IMR-90 (cell line): Measurements from ENCODE around the gene DSE. TPM values are rescaled to one million over a fixed set of nuclear protein-coding genes. Genes with fewer than 3 reads are reported as not detected.

ENCODE experiments used
- ATAC-seq: fragments of 200-7000 bp; cut with Tn5 transposase; 2 replicates; pipeline ENCODE4 v1.9.1; 2020; ENCODE audit warnings: low read depth, mild to moderate bottlenecking, moderate library complexity
- BruUV-seq: library from RNA; stranded (reverse); fragments of 400-500 nt; replicated peaks from 2 replicates; lab custom pipeline; 2021; lab: Mats Ljungman, UMichigan
- CTCF ChIA-PET: fragments of 300-600 bp; formaldehyde crosslinking; extraction: SDS; loops from one replicate; lab custom pipeline; 2021; ENCODE audit warnings: antibody characterized with exemption; lab: Yijun Ruan, JAX
- POLR2A ChIA-PET: fragments of 300-600 bp; sonication (Branson Sonifier 250); formaldehyde crosslinking; loops from one replicate; lab custom pipeline; 2022; ENCODE audit warnings: antibody characterized with exemption; ENCODE audit not compliant: unreplicated experiment; lab: Charles Lee
- DNase-seq: peaks from one replicate; pipeline ENCODE4 v3.0.0; 2013
- H2AFZ ChIP-seq: replicated peaks from 2 replicates; pipeline ENCODE3; 2013; ENCODE audit warnings: low read length, mild to moderate bottlenecking; ENCODE audit not compliant: poor library complexity
- H2AK5ac ChIP-seq: 2 replicates; pipeline ENCODE4 v1.6.1; 2013; ENCODE audit warnings: low read depth, low read length, inconsistent platforms
- H2AK9ac ChIP-seq: replicated peaks from 2 replicates; pipeline ENCODE3; 2013; ENCODE audit warnings: mild to moderate bottlenecking, low read depth, low read length, moderate library complexity; ENCODE audit not compliant: poor library complexity
- H2BK120ac ChIP-seq: 2 replicates; pipeline ENCODE4 v1.6.1; 2013; ENCODE audit warnings: low read depth, low read length, inconsistent platforms
- H2BK15ac ChIP-seq: 3 replicates; pipeline ENCODE4 v1.6.1; 2013; ENCODE audit warnings: low read depth, low read length, inconsistent platforms
- H2BK20ac ChIP-seq: 2 replicates; pipeline ENCODE4 v1.6.1; 2013; ENCODE audit warnings: low read depth, mild to moderate bottlenecking, inconsistent platforms, low read length, moderate library complexity
- H2BK5ac ChIP-seq: 2 replicates; pipeline ENCODE4 v1.6.1; 2013; ENCODE audit warnings: mild to moderate bottlenecking, low read depth, low read length, inconsistent platforms; ENCODE audit not compliant: poor library complexity, severe bottlenecking
- H3K14ac ChIP-seq: replicated peaks from 2 replicates; pipeline ENCODE4 v1.6.1; 2013; ENCODE audit warnings: low read depth, low read length, inconsistent platforms
- H3K18ac ChIP-seq: 2 replicates; pipeline ENCODE4 v1.6.1; 2013; ENCODE audit warnings: low read depth, low read length, control low read depth
- H3K23ac ChIP-seq: 2 replicates; pipeline ENCODE4 v1.6.1; 2013; ENCODE audit warnings: low read depth, low read length, inconsistent platforms
- H3K27ac ChIP-seq: 2 replicates; pipeline ENCODE4 v1.5.1; 2013; ENCODE audit warnings: mild to moderate bottlenecking, control low read depth, low read length; ENCODE audit not compliant: insufficient read depth
- H3K27me3 ChIP-seq: 2 replicates; pipeline ENCODE4 v1.6.1; 2013; ENCODE audit warnings: low read length; ENCODE audit not compliant: control insufficient read depth, insufficient read depth
- H3K36me3 ChIP-seq: 2 replicates; pipeline ENCODE4 v1.6.1; 2013; ENCODE audit warnings: low read length, mixed read lengths; ENCODE audit not compliant: control insufficient read depth, insufficient read depth
- H3K4ac ChIP-seq: 2 replicates; pipeline ENCODE4 v1.6.1; 2013; ENCODE audit warnings: low read depth, low read length, inconsistent platforms
- H3K4me1 ChIP-seq: 2 replicates; pipeline ENCODE4 v1.6.1; 2013; ENCODE audit warnings: low read length, mixed read lengths; ENCODE audit not compliant: control insufficient read depth, insufficient read depth
- H3K4me2 ChIP-seq: 2 replicates; pipeline ENCODE4 v1.6.1; 2013; ENCODE audit warnings: low read depth, mild to moderate bottlenecking, control low read depth, low read length, moderate library complexity
- H3K4me3 ChIP-seq: 2 replicates; pipeline ENCODE4 v1.5.1; 2013; ENCODE audit warnings: low read depth, mild to moderate bottlenecking, control low read depth, low read length, moderate library complexity; ENCODE audit not compliant: insufficient read depth
- H3K56ac ChIP-seq: 2 replicates; pipeline ENCODE4 v1.6.1; 2013; ENCODE audit warnings: low read length, inconsistent platforms; ENCODE audit not compliant: insufficient read depth; ENCODE audit errors: extremely low read depth
- H3K79me1 ChIP-seq, 2 experiments: 2 replicates each; pipeline ENCODE4 v1.6.1; 2013; ENCODE audit warnings: low read length in 2 of 2, inconsistent platforms in 1 of 2, low read depth in 1 of 2
- H3K9ac ChIP-seq: 2 replicates; pipeline ENCODE4 v1.6.1; 2013; ENCODE audit warnings: low read depth, low read length, control low read depth
- H3K9me1 ChIP-seq: 2 replicates; pipeline ENCODE4 v1.6.1; 2013; ENCODE audit warnings: low read length, inconsistent platforms; ENCODE audit not compliant: insufficient read depth
- H3K9me3 ChIP-seq: 2 replicates; pipeline ENCODE4 v1.6.1; 2013; ENCODE audit warnings: low read length; ENCODE audit not compliant: control insufficient read depth, insufficient read depth
- H4K20me1 ChIP-seq: 2 replicates; pipeline ENCODE4 v1.6.1; 2013; ENCODE audit warnings: low read length, inconsistent platforms; ENCODE audit not compliant: insufficient read depth
- H4K5ac ChIP-seq: 2 replicates; pipeline ENCODE4 v1.6.1; 2013; ENCODE audit warnings: mild to moderate bottlenecking, low read depth, low read length, control low read depth
- H4K8ac ChIP-seq, 2 experiments: 2 replicates each; pipeline ENCODE4 v1.6.1; 2013; ENCODE audit warnings: low read depth in 2 of 2, low read length in 2 of 2, control low read depth in 1 of 2, inconsistent platforms in 1 of 2
- H4K91ac ChIP-seq: 2 replicates; pipeline ENCODE4 v1.6.1; 2013; ENCODE audit warnings: low read depth, low read length, inconsistent platforms; ENCODE audit not compliant: insufficient read depth
- BHLHE40 ChIP-seq: fragments of 150-350 bp; IDR thresholded peaks from 2 replicates; pipeline ENCODE4 v1.6.1; 2016; ENCODE audit warnings: mild to moderate bottlenecking, low read depth, low read length
- CEBPB ChIP-seq: IDR thresholded peaks from 2 replicates; pipeline ENCODE4 v1.6.1; 2012; ENCODE audit warnings: low read depth, low read length, improper control_type of control experiment
- CHD1 ChIP-seq: IDR thresholded peaks from 2 replicates; pipeline ENCODE4 v1.6.1; 2012; ENCODE audit warnings: low read depth, low read length, improper control_type of control experiment
- ELK1 ChIP-seq: fragments of 150-350 bp; IDR thresholded peaks from 2 replicates; pipeline ENCODE4 v1.6.1; 2016; ENCODE audit warnings: low read depth, mild to moderate bottlenecking, low read length, moderate library complexity, borderline replicate concordance
- MAZ ChIP-seq: IDR thresholded peaks from 2 replicates; pipeline ENCODE4 v1.6.1; 2012; ENCODE audit warnings: low read depth, mild to moderate bottlenecking, low read length, improper control_type of control experiment, moderate library complexity, borderline replicate concordance
- MXI1 ChIP-seq: IDR thresholded peaks from 2 replicates; pipeline ENCODE4 v1.6.1; 2012; ENCODE audit warnings: low read depth, mild to moderate bottlenecking, low read length, moderate library complexity, borderline replicate concordance
- NFE2L2 ChIP-seq: fragments of 150-350 bp; IDR thresholded peaks from 2 replicates; pipeline ENCODE4 v1.6.1; 2016; ENCODE audit warnings: low read depth, mild to moderate bottlenecking, low read length
- POLR2A ChIP-seq: IDR thresholded peaks from 2 replicates; pipeline ENCODE4 v1.6.1; 2012; ENCODE audit warnings: mild to moderate bottlenecking, low read depth, low read length
- RAD21 ChIP-seq: IDR thresholded peaks from 2 replicates; pipeline ENCODE4 v1.6.1; 2012; ENCODE audit warnings: low read length, improper control_type of control experiment
- RCOR1 ChIP-seq: IDR thresholded peaks from 2 replicates; pipeline ENCODE4 v1.6.1; 2012; ENCODE audit warnings: mild to moderate bottlenecking, low read length, improper control_type of control experiment; ENCODE audit not compliant: insufficient replicate concordance
- RFX5 ChIP-seq: IDR thresholded peaks from 2 replicates; pipeline ENCODE4 v1.8.0; 2012; ENCODE audit warnings: low read depth, mild to moderate bottlenecking, low read length, moderate library complexity
- SMC3 ChIP-seq: fragments of 150-350 bp; IDR thresholded peaks from 2 replicates; pipeline ENCODE4 v1.6.1; 2016; ENCODE audit warnings: low read depth, mild to moderate bottlenecking, antibody characterized with exemption, low read length, moderate library complexity
- USF2 ChIP-seq: fragments of 150-350 bp; IDR thresholded peaks from 2 replicates; pipeline ENCODE4 v1.6.1; 2017; ENCODE audit warnings: mild to moderate bottlenecking, antibody characterized with exemption, low read length, low read depth
- dilution Hi-C: fragments of 300-500 bp; cut with HindIII; formaldehyde crosslinking; loops from one replicate; pipeline ENCODE4 v1.14.3; 2018; ENCODE audit warnings: low sequenced_read_pairs; ENCODE audit not compliant: unreplicated experiment
- in situ Hi-C: fragments of 300-500 bp; cut with MboI; formaldehyde crosslinking; loops from 3 replicates; pipeline ENCODE4 v1.14.3; 2019; ENCODE audit warnings: low sequenced_read_pairs, inconsistent platforms, mixed read lengths
- intact Hi-C: fragments of 100-400 bp; cut with micrococcal nuclease; formaldehyde crosslinking; loops from 2 replicates; pipeline ENCODE4 v1.10.0; 2022
- polyA plus RNA-seq, 3 experiments: library from polyadenylated mRNA; depleted of rRNA; stranded (reverse); fragments of >200 nt; gene quantifications; 2 replicates each; pipeline ENCODE4 v1.2.3, GENCODE V29; 2012; ENCODE audit warnings: low replicate concordance in 1 of 3
- total RNA-seq: library from RNA; depleted of rRNA; stranded (reverse); fragments of >200 nt; gene quantifications from 2 replicates; pipeline ENCODE4 v1.2.3, GENCODE V29; 2012
- TF ChIP-seq, protein P1 (sequence below): conservative IDR thresholded peaks from 2 replicates; pipeline ENCODE4 v1.5.1; 2012; ENCODE audit warnings: mild to moderate bottlenecking, low read depth, low read length, improper control_type of control experiment

DSE gene
- total and polyA plus RNA-seq, 2 of the 4 experiments (the other 2 are of a cell fraction) = 48.0 to 154 TPM

- Histone ChIP-seq H4K20me1 (peaks cover 38% of the 10 kb centered on the region; the same call in 1 of the 2 replicates), H2AK5ac (peak overlapping the region; percentile 16; the same call in 1 of the 2 replicates), H3K9me1 (peaks cover 33% of the 10 kb centered on the region), H3K4me3 (no peak overlapping the region), H3K18ac (peak overlapping the region; percentile 82; the same call in 1 of the 2 replicates), H3K9ac (no peak overlapping the region), H2BK15ac (peak overlapping the region; percentile 57; the same call in 2 of the 3 replicates), H3K23ac (peak overlapping the region; percentile 42; the same call in 1 of the 2 replicates), H2BK5ac (peak overlapping the region; percentile 74), H3K4ac (peak overlapping the region; percentile 54), H3K79me1 (peaks cover 36 to 75% of the 10 kb centered on the region in 2 experiments), H2BK20ac (peak overlapping the region; percentile 71; the same call in 1 of the 2 replicates), H3K4me1 (peaks cover 21% of the 10 kb centered on the region), H3K9me3 (no peaks in the 10 kb centered on the region), H4K8ac (peak overlapping the region; percentile 7 to 14; a peak in 2 of 4 replicates), H3K56ac (no peak overlapping the region), H2AK9ac (no peak overlapping the region), H4K5ac (peak overlapping the region; percentile 40; the same call in 1 of the 2 replicates), H3K36me3 (no peaks in the 10 kb centered on the region), H3K14ac (peak overlapping the region; percentile 23; the same call in 1 of the 2 replicates), H4K91ac (0 out of 2 replicates have a peak overlapping the region, but pooled peaks have one; percentile 35), H3K27ac (no peak overlapping the region), H3K27me3 (no peaks in the 10 kb centered on the region), H3K4me2 (peak overlapping the region; percentile 86; the same call in 1 of the 2 replicates), H2BK120ac (peak overlapping the region; percentile 59; the same call in 1 of the 2 replicates), H2AFZ (no peak overlapping the region)
- BruUV-seq = no TSS peak
- intact Hi-C loops = loop anchor here (5.0 kb wide), 1 partner anchor 126 kb away; the partner anchor contains the start of gene CALHM5
- in situ Hi-C loops = no loop called here
- no peak for TF ChIP-seq SMC3
- TF ChIP-seq CEBPB = no peak
- no peak for TF ChIP-seq MXI1
- TF ChIP-seq, protein P1, sequence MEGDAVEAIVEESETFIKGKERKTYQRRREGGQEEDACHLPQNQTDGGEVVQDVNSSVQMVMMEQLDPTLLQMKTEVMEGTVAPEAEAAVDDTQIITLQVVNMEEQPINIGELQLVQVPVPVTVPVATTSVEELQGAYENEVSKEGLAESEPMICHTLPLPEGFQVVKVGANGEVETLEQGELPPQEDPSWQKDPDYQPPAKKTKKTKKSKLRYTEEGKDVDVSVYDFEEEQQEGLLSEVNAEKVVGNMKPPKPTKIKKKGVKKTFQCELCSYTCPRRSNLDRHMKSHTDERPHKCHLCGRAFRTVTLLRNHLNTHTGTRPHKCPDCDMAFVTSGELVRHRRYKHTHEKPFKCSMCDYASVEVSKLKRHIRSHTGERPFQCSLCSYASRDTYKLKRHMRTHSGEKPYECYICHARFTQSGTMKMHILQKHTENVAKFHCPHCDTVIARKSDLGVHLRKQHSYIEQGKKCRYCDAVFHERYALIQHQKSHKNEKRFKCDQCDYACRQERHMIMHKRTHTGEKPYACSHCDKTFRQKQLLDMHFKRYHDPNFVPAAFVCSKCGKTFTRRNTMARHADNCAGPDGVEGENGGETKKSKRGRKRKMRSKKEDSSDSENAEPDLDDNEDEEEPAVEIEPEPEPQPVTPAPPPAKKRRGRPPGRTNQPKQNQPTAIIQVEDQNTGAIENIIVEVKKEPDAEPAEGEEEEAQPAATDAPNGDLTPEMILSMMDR = no peak
- TF ChIP-seq ELK1 = no peak
- no peak for TF ChIP-seq RCOR1
- no peak for TF ChIP-seq RAD21
- TF ChIP-seq RFX5 = no peak
- no peak for TF ChIP-seq POLR2A
- TF ChIP-seq NFE2L2 = no peak
- no peak for TF ChIP-seq MAZ
- TF ChIP-seq BHLHE40 = no peak
- no peak for TF ChIP-seq CHD1
- no peak for TF ChIP-seq USF2
- DNase-seq (peak; percentile 33), ATAC-seq (no peak)
- CTCF ChIA-PET = no interaction called here
- POLR2A ChIA-PET = no interaction called here
- dilution Hi-C loops = no loop called here
Observed at GRCh38 chr6:116385921-116386320, 15.2 kb downstream of the DSE start.
